ENCODE measurements around the gene OR10D3.

GRCh38 chr11:124183068-124183467 lies at the start of gene OR10D3:
- TF ChIP-seq CTCF (IDR thresholded peaks at IDR 0.05): no peak
- no peak for TF ChIP-seq POLR2A (IDR thresholded peaks at IDR 0.05)

Data from tibial nerve (tissue), 3 donors.